ENCODE results near the gene SH2D6. TPM values are rescaled to one million over a fixed set of nuclear protein-coding genes. Genes with fewer than 3 reads are reported as not detected.

Gene SH2D6
- total and polyA plus RNA-seq, 9 of the 15 experiments (the other 6 are each of a cell fraction or from before 2014, with no cell fraction given) = 0.07 to 0.76 (median 0.33) TPM; not detected in 2

GRCh38 chr2:85421260-85422071 lies 3.0 kb downstream of the SH2D6 start (continued):
- TF ChIP-seq MGA (IDR thresholded peaks at IDR 0.05) (peak; percentile 55), PYGO2 (tag; IDR thresholded peaks at IDR 0.05) (no peak), SRSF1 (IDR thresholded peaks at IDR 0.05; ENCODE audit: low read depth, low read length) (no peak), EHMT2 (IDR thresholded peaks at IDR 0.05) (0 out of 2 replicates have a peak, but pooled peaks have one; percentile 13), NR2C2 (CRISPR knock-in tag; IDR thresholded peaks at IDR 0.05) (no peak), NR2C2 (tag; IDR thresholded peaks at IDR 0.05) (peak; percentile 35; the same call in 1 of the 2 replicates), ZNF3 (CRISPR knock-in tag; IDR thresholded peaks at IDR 0.05) (no peak), PHF21A (IDR thresholded peaks at IDR 0.05; ENCODE audit: borderline replicate concordance, low read depth) (no peak), POLR2AphosphoS2 (IDR thresholded peaks at IDR 0.05; ENCODE audit: low read length) (no peak), HSF4 (CRISPR knock-in tag; IDR thresholded peaks at IDR 0.05; ENCODE audit: borderline replicate concordance) (no peak), PHF8 (IDR thresholded peaks at IDR 0.05; ENCODE audit: borderline replicate concordance, low read length) (peak; percentile 17; the same call in 1 of the 2 replicates), DNMT1 (IDR thresholded peaks at IDR 0.05) (no peak), ZNF766 (CRISPR knock-in tag; conservative IDR thresholded peaks at IDR 0.05) (peak; percentile 42; the same call in 1 of the 2 replicates), HEY1 (CRISPR knock-in tag; IDR thresholded peaks at IDR 0.05; ENCODE audit: borderline replicate concordance) (no peak), POLR2B (IDR thresholded peaks at IDR 0.05; ENCODE audit: low read depth, partially characterized antibody) (no peak), BRD4 (IDR thresholded peaks at IDR 0.05) (no peak), DMBX1 (CRISPR knock-in tag; IDR thresholded peaks at IDR 0.05; ENCODE audit: borderline replicate concordance) (0 out of 2 replicates have a peak, but pooled peaks have one; percentile 28), HNRNPUL1 (IDR thresholded peaks at IDR 0.05; ENCODE audit: low read length) (no peak)

Measured in K562 (cell line).